GM19239 (cell line): ENCODE data around the gene GARIN5A.
A peak's percentile ranks its signal among the peaks of the same experiment; 100 is the strongest.

Source experiments
- DNase-seq: peaks from one replicate; pipeline ENCODE4 v3.0.0; 2011; ENCODE audit warnings: low spot score; ENCODE audit not compliant: insufficient read length
- FAIRE-seq: peaks from 2 replicates; lab custom pipeline; 2011; peaks lifted over from hg19 to GRCh38; lab: Jason Lieb, UNC

GARIN5A gene

DNA sequence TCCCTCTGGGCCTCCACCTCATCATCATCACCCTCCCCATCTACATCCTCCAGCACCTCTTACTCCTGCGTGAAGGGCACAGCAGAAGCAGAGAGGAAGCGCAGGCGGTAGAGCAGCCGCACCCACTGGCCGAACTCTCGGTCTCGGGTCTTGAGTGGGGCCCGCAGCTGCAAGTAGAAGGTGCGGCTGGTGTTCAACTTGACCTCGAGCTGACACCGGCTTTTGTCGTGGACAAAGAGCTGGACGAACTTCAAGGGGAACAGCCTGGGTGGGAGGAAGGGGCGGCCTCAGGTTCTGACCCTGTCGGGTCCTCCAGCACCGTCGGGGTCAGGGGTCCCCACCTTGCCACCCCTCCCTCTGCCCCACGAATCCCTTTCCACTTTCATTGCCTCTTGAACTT is 9.1 kb downstream of the GARIN5A start:
- no peak for FAIRE-seq
- DNase-seq, result no peak

DNA sequence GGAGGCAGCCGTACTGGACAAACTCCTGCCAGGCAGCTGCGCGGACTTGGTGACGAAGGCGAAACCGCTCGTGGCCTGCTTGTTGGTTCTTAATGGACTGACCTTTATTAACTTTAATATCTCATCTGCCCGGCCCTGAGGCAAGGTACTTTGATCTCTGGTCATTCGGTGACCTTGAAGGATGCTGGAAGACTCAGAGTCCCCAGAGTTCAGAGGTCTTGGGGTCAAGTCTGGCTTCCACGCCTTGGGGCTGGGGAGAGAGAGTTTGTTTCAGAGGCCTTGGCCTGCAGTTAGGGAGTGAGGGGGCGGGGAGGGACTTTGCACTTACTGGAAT is 10.0 kb downstream of the GARIN5A start:
- FAIRE-seq (no peak), DNase-seq (no peak)

DNA sequence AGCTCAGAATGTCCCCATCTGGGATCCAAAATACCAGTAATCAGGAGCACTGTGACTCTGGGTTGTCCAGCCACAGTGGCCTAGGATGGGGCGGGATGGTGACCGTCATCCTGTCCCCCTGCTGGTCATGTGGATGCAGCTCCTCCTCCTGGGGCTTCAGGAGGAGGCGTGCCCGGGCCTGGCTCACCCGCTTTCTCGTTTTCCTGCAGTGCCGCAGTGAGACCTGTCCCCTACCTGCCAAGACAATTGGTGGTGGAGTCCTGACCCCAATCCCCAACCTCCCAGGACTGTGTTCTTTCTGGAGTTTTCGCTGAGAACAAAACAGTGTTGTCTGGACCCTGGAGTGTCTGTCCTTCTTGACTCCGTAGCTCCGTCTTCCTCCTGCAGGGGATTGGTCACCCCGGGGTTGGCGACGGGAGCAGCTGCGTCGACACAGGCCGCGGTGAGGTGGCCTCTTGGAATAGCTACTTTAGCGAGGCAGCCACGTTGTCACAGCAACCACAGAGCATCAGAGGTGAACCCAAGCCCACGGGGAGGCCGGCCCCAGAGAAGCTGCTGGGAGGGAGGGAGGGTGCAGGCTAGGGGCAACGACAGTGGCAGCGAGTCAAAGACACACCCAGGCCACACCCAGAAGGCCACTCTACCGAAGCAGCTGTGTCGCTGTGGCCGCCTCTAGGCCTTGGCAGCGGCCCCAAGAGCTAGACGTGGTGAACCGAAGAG is 10.5 kb downstream of the GARIN5A start:
- no peak for FAIRE-seq
- no peak for DNase-seq

DNA sequence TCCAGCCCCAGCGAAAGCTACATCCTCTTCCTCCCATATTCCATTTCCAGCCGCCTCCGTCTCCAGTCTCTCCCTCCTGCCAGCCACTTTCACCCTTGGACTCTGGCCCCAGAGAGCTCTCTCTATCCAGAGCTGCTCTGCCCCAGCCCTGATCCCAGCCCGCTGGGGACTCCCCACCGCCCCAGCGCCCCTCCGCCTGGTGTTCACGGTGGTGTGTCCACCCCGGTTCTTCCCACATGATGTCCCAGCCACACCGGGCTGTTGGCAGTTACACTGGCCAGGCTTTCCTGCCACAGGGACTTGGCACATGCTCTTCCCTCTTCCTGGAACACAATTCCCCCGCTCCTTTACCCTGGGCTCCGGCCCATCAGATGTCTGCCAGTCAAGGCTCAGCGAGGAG is 11.6 kb downstream of the GARIN5A start:
- DNase-seq, result no peak
- FAIRE-seq, result no peak

DNA sequence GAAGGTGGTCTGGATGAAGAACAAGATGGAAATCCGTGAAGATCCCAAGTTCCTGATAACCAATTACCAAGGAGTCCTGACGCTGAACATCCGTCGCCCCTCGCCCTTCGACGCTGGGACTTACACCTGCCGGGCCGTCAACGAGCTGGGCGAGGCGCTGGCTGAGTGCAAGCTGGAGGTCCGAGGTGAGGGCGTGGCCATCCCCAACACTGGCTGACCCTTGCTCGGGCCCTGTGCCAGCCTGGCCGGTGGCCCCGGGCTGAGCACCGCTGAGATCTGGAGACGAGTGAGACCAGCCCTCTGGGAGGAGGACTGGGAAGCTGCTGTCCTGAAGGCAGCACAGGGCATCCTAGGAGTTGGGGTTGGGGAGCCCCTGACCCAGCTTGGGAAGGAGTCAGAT is 12.3 kb downstream of the GARIN5A start:
- DNase-seq (no peak), FAIRE-seq (no peak)

DNA sequence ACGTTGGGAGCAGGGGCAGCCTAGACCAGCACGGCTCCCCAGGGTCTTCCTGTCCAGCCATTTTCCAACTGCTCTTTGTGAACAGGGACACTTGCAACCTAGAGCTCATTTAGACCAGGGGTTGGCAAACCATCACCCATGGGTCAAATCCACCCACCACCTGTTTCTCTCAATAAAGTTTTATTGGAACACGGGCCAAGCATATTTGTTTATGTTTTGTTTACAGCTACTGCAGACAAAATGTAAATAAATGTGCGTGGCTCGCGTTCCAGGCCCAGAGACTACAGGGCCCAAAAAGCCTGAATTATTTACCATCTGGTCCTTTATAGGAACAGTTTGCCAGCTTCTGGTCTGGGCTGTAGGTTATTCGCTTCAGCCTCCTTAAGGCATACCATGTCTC is 13.7 kb downstream of the GARIN5A start:
- DNase-seq (no peak), FAIRE-seq (no peak)

DNA sequence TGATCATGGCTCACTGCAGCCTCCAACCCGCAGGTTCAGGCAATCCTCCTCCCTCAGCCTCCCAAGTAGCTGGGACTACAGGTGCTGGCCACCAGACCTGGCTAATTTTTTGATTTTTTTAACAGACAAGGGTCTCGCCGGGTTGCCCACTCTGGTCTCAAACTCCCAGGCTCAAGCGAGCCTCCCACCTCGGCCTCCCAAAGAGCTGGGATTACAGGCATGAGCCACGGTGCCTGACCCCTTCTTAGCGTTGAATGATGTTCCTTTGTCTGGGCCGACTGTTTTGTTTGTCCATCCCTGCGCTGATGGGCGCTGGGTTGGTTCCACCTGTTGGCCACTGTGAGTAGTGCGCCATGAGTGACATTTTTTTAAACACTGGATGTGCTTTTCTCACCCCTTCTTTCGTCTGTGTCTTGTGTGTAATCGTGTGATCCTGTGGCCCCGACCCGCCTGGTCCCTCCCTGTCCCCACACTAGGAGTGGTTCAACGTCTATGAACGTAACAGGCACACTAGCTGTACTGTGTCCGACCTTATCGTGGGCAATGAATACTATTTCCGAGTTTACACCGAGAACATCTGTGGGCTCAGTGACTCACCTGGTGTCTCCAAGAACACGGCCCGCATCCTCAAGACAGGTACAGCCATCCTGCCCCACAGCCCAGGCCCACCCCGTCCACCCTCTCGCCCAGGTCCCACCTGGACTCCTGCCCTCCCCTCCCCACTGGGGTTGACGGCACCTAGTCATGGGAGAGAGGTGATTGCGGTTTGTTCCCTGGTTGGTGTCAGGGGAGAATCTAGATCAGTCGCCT is 15.4 kb downstream of the GARIN5A start:
- peak; percentile 96 for FAIRE-seq
- DNase-seq, result peak; percentile 94

DNA sequence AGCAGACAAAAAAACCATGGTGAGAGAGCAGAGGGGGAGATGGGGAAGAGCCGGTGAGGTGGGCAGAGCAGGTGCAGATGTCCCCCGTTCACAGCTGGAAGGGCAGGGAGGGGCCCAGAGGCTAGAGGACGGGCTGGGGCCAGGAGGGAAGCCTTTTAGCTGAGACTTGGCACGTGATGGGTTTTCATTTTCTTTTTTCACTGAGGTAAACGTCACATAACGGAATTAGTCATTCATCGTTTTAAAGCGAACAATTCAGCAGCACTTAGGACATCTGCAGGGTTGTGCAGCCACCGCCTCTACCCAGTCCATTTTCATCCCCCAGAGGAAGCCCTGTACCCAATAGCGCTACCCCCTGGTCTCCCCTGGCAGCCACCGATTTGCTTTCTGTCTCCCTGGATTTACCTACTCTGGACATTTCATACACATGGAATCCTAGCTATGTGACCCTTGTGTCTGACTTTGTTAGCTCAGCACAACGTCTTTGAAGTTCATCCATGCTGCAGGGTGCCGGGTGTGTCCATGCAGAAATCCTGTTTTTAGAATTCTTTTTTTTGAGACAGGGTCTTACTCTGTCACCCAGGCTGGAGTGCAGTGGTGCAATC is 16.4 kb downstream of the GARIN5A start:
- DNase-seq (peak; percentile 85), FAIRE-seq (peak; percentile 97)

DNA sequence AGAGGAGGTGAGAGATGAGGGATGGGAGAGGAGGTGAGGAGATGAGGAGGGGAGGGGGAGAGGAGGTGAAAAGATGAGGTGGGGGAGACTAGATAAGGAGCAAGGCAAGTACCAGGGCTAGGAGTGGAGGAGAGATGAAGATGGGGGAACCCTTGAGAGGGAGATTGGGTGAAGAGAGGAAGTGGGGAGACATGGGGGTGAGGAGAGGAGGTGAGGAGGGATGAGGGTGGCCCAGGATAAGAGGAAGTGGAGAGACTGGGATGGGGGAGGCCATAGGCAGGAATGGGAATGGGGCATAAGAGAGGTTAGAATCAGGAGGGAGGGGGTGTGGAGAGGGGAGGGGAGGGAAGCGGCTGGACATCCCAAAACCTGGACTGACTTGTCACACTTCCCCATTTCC is 17.0 kb downstream of the GARIN5A start:
- no peak for FAIRE-seq

DNA sequence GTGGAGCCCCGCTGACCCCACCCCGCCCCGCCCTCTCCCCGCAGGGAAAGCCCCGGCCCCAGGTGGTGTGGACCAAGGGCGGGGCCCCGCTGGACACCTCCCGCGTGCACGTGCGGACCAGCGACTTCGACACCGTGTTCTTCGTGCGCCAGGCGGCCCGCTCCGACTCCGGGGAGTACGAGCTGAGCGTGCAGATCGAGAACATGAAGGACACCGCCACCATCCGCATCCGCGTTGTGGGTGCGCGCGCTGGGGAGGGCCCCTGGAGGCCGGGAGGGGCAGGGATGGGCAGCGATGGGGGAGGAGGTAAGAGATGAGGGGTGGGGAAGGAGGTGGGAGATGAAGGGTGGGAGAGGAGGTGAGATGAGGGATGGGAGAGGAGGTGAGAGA is 17.6 kb downstream of the GARIN5A start:
- FAIRE-seq (no peak), DNase-seq (no peak)

More for the DNA sequence above, 17.0 kb downstream of the GARIN5A start:
- DNase-seq, result no peak

DNA sequence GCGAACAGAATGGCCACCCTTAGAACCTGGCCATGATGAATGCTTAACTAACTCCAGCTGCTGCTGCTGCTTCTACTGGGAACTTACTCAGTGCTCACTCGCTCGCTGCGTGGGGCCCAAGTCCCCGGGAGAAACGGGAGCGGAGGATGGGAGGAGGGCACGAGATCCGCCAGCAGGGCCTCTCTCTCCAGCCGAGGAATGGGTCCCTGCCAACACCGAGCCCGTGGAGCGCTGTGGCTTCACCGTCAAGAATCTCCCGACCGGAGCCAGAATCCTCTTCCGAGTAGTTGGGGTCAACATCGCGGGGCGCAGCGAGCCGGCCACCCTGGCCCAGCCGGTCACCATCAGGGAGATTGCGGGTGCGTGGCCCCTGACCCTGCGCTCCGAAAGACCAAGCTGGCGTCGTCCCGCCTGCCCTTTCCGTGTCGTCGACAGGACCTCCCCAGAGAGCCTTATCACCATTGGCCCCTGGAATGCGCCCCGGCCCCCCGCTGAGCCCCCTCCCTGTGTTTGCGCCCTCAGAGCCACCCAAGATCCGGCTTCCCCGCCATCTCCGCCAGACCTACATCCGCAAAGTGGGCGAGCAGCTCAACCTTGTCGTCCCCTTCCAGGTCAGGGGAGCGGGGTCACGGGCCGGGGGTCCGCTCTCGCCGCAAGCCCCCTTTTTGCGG is 18.1 kb downstream of the GARIN5A start:
- no peak for FAIRE-seq

DNA sequence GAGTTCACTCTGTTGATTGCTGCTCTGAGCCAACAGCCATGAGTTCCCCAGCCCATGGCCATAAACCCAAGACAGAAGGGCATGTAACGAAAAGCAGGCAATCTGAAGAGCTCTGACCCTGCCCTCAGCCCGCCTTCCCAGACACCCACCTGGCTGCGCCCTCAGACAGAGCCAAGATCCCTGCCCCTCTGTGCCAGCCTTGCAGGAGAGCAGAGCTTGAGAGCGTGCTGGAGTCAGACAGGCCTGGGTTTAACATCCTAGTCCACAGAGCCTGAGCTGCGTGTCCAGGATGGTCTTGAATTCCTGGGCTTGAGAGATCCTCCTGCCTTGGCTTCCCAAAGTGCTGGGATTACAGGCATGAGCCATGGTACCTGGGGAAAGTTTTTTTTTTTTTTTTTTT is 19.3 kb downstream of the GARIN5A start:
- no peak for FAIRE-seq
- DNase-seq, result no peak

More for the DNA sequence above, 18.1 kb downstream of the GARIN5A start:
- DNase-seq, result no peak

DNA sequence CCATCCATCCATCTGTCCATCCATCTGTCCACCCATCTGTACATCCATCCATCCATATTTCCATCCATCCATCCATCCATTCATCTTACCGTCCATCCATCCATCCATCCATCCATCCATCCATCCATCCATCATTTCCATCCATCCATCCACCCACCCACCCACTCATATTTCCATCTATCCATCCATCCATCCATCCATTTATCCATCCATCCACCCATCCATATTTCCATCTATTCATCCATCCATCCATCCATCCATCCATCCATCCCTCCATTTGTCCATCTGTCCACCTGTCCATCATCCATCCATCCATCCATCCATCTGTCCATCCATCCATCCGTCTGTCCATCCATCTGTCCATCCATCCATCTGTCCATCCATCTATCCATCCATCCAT is 20.7 kb downstream of the GARIN5A start:
- FAIRE-seq (no peak), DNase-seq (no peak)

DNA sequence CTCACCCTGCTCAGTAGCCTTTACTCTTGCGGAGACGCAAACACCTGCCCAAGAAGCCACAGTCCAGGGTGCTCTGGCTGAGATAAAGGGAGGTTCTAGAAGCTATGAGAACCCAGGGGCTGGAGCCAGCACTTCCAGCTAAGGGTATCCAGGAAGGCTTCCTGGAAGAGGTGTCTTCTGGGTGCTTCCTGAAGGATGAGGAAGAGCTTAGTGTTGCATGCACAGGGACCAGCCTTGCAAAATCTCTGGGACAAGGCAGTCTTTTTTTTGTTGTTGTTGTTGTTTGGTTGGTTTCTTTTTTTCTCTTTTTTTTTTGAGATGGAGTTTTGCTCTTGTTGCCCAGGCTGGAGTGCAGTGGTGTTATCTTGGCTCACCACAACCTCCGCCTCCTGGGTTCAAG is 23.4 kb downstream of the GARIN5A start:
- no peak for FAIRE-seq
- no peak for DNase-seq

DNA sequence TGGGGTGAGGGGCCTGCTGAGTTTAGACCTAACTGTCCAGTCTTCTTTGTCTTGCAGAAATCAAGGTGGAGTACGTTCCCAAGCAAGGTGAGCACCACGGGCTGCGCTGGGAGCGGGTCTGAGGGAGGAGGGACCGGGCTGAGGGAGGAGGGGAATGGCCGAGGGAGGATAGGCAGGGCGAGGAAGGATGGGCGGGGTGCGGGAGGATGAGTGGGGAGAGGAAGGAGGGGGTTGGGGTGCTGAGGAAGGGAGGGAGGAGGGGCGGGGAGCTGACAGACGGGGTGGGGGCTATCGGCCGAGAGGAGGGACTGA is 25.5 kb downstream of the GARIN5A start:
- FAIRE-seq (no peak), DNase-seq (no peak)

DNA sequence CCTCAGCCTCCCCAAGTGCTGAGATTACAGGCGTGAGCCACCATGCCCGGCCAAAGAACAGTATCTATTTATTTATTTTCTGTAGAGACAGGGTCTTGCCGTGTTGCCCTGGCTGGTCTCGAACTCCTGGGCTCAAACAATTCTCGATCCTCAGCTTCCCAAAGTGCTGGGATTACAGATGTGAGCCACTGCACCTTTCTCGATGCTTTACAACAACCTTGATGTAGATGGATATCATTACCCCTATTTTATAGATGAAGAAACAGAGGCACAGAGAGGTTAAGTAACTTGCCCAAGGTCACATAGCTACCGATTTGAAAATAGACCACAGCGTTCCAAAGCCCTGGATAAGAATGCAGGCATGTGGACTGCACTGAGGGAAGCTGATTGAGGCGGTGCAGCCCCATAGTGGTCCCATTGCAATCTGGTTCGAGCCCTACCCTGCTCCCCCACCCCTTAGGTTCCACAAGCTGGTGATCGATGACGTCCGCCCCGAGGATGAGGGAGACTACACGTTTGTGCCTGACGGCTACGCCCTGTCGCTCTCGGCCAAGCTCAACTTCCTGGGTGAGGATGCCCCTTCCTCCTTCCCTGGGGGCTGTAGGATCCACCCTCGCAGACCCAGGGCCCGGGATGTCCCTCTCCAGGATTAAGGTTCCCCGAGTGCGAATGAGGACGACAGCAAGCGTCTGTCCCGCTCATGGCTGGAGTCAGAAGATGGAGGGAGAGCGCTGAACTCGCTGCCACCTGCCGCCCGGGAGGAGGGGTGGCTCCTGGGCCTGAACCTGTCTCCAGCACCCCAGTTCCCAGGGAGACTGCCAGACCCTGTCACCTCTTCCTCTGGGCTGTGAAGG is 26.1 kb downstream of the GARIN5A start:
- FAIRE-seq (no peak), DNase-seq (no peak)

DNA sequence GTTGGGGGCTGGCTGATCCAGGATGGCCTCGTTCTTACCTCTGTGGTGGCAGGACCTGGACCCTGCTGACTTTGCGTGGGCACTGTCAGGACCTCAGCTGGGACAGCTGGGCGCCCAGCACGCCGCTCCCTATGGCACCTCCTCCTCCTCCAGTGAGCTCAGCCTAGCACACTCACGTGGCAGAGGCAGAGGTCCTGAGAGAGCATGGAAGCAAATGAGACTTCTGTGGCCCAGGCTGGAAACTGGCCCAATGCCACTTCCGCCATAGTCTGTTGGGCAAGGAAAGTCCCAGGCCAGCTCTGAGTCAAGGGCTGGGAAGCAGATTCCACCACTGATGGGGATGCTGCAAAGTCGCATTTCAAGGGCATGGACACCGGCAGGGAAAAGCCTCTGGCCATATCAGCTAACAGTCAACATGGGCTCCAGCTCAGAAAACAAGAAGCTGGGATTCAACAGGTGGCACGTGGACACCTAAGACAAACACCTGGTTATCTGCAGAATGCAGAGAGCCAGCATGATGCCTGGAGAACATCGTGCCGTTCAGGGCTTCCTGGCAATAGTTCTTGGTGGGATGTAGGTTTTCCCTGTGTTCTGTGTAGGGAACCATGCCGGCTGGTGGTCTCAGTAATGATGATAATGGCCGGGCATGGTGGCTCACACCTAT is 27.3 kb downstream of the GARIN5A start:
- FAIRE-seq, result no peak

DNA sequence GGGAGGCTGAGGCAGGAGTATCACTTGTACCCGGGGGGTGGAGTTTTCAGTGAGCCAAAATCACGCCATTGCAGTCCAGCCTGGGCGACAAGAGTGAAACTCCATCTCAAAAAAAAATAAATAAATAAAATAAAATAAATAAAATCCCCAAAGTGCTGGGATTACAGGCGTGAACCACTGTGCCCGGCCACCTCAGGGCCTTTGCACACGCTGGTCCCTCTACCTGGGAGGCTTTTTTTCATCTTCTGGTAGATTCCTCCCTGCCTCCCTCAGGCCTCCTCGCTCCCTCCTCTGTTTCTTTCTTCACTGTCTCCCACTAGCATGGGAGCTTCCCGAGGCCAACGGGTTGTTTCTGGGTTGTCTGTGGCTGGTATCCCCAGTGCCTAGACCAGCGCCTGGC is 28.9 kb downstream of the GARIN5A start:
- FAIRE-seq (no peak), DNase-seq (no peak)

More for the DNA sequence above, 27.3 kb downstream of the GARIN5A start:
- no peak for DNase-seq

DNA sequence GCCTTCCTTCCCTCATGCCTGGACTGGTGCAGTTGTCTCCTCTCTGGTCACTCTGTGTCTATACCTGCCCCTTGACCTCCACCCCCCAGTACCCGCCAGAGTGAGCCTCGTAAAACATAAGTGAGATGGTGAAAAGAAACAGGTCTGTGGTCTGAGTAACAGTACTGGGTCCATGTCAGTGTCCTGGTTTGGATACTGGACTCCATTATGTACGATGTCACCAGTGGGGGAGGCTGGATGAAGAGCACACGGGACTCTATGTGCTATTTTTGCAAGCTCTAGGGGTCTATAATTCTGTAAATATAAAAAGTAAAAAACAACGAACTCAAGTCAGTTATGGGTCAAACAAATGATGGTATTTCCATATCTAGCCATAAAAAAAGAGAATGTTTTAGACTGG is 29.6 kb downstream of the GARIN5A start:
- FAIRE-seq (no peak), DNase-seq (no peak)

DNA sequence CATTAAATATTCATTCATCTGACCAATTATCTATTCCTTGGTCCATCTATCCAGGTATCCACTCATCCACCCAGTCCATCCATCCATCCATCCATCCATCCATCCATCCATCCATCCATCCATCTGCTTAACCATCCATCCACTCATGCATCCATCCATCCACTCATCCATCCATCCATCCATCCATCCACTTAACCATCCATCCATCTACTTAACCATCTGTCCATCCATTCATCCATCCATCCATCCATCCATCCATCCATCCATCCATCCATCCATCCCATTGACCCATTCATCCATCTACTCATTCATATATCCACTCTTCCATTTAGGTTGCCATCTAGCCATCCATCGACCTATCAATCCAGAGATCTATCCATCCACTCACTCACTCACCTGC is 32.6 kb downstream of the GARIN5A start:
- DNase-seq, result no peak
- FAIRE-seq, result no peak
